Caco-2 (cell line): Measurements from ENCODE around the gene RIMS1. TPM values are rescaled to one million over a fixed set of nuclear protein-coding genes. Genes with fewer than 3 reads are reported as not detected.
"Not testable (repeated sequence)": the region's sequence is repeated elsewhere in the genome, so short reads cannot be mapped to it uniquely, and the experiment has no call there.

Experiments
- BruUV-seq: library from RNA; stranded (reverse); fragments of 400-500 nt; replicated peaks from 2 replicates; lab custom pipeline; 2021; lab: Mats Ljungman, UMichigan
- CTCF ChIA-PET: fragments of 300-600 bp; sonication (Branson Sonifier 250); formaldehyde crosslinking; loops from one replicate; lab custom pipeline; 2022; ENCODE audit warnings: antibody characterized with exemption; lab: Charles Lee
- POLR2A ChIA-PET: fragments of 300-600 bp; sonication (Branson Sonifier 250); formaldehyde crosslinking; loops from one replicate; lab custom pipeline; 2022; ENCODE audit warnings: antibody characterized with exemption; lab: Charles Lee
- DNase-seq, 2 experiments: peaks; one replicate each; pipeline versions ENCODE4 v3.0.0 to v3.0.0-alpha.2; 2020 to 2022
- H3K27me3 ChIP-seq: replicated peaks from 2 replicates; pipeline ENCODE4 v1.6.0; 2011; ENCODE audit warnings: low read length; ENCODE audit not compliant: control insufficient read depth, insufficient read depth
- H3K36me3 ChIP-seq: 2 replicates; pipeline ENCODE4 v1.5.1; 2011; ENCODE audit warnings: low read length; ENCODE audit not compliant: control insufficient read depth, insufficient read depth
- H3K4me1 ChIP-seq: fragments of 250-450 bp; sonication (Bioruptor Pico); 2 replicates; pipeline ENCODE4 v1.5.1; 2020; ENCODE audit warnings: mild to moderate bottlenecking
- H3K4me3 ChIP-seq: 2 replicates; pipeline ENCODE4 v1.5.1; 2011; ENCODE audit warnings: low read depth, mild to moderate bottlenecking, control low read depth, low read length
- H3K9me3 ChIP-seq: fragments of 250-450 bp; sonication (Bioruptor Pico); 2 replicates; pipeline ENCODE4 v1.5.1; 2020; ENCODE audit warnings: mild to moderate bottlenecking, moderate library complexity
- H3K27ac Mint-ChIP-seq: one replicate; pipeline ENCODE4 v1.8.0; 2022; ENCODE audit warnings: mixed read lengths; ENCODE audit not compliant: unreplicated experiment
- H3K27me3 Mint-ChIP-seq: one replicate; pipeline ENCODE4 v1.8.0; 2022; ENCODE audit warnings: mixed read lengths; ENCODE audit not compliant: insufficient read depth, unreplicated experiment
- H3K36me3 Mint-ChIP-seq: one replicate; pipeline ENCODE4 v1.8.0; 2022; ENCODE audit warnings: mild to moderate bottlenecking, mixed read lengths; ENCODE audit not compliant: insufficient read depth, unreplicated experiment
- H3K4me1 Mint-ChIP-seq: one replicate; pipeline ENCODE4 v1.8.0; 2022; ENCODE audit warnings: low read depth, mixed read lengths; ENCODE audit not compliant: unreplicated experiment
- H3K4me3 Mint-ChIP-seq: one replicate; pipeline ENCODE4 v1.8.0; 2022; ENCODE audit warnings: mild to moderate bottlenecking, moderate library complexity, mixed read lengths; ENCODE audit not compliant: unreplicated experiment
- H3K9me3 Mint-ChIP-seq: one replicate; pipeline ENCODE4 v1.8.0; 2022; ENCODE audit warnings: mixed read lengths; ENCODE audit not compliant: unreplicated experiment
- CTCF ChIP-seq, 2 experiments: fragments of 200-600 bp in 1 of 2; IDR thresholded peaks; 1 replicate in 1 of 2; 2 replicates in 1 of 2; pipeline versions ENCODE4 v1.5.1 to v1.8.0; 2011 to 2022; ENCODE audit warnings: antibody characterized with exemption in 1 of 2, control low read depth in 1 of 2, inconsistent platforms in 1 of 2, low read depth in 1 of 2, low read length in 1 of 2, mild to moderate bottlenecking in 1 of 2, moderate library complexity in 1 of 2; ENCODE audit not compliant: insufficient read depth in 1 of 2, severe bottlenecking in 1 of 2, unreplicated experiment in 1 of 2
- intact Hi-C: fragments of 100-400 bp; cut with micrococcal nuclease; formaldehyde crosslinking; loops from one replicate; pipeline ENCODE4 v1.10.0; 2022; ENCODE audit not compliant: unreplicated experiment
- total RNA-seq: library from RNA; stranded (reverse); gene quantifications from 2 replicates; pipeline ENCODE4 v1.2.3, GENCODE V29; 2022

Gene RIMS1
- total RNA-seq, 1 experiment from 2014 or later, result 3.4 TPM

- Mint-ChIP-seq H3K27ac (no peak overlapping the region), H3K9me3 (no peaks in the 10 kb centered on the region), H3K4me1 (no peaks in the 10 kb centered on the region), H3K36me3 (no peaks in the 10 kb centered on the region), H3K4me3 (no peak overlapping the region), H3K27me3 (no peaks in the 10 kb centered on the region)
- Histone ChIP-seq H3K4me3 (no peak overlapping the region), H3K27me3 (no peaks in the 10 kb centered on the region), H3K9me3 (no peaks in the 10 kb centered on the region), H3K36me3 (no peaks in the 10 kb centered on the region), H3K4me1 (no peaks in the 10 kb centered on the region)
- no peak for TF ChIP-seq CTCF (IDR thresholded peaks at IDR 0.05; ENCODE audit: insufficient read depth in 1 of 2, low read depth in 1 of 2, low read length in 1 of 2, severe bottlenecking in 1 of 2, unreplicated experiment in 1 of 2)
- intact Hi-C loops, result no loop called here
- ChIA-PET POLR2A (no interaction called here), CTCF (interaction anchor here (0.7 kb wide), 1 partner anchor 48 kb away, joined by 3 read pairs; no protein-coding TSS in a partner anchor)
- no peak for DNase-seq
- no TSS peak for BruUV-seq
Observed at GRCh38 chr6:71994705-71995271, 108.4 kb downstream of the RIMS1 start.

GRCh38 chr6:71997341-71997740 lies 111.0 kb downstream of the RIMS1 start:
- no peaks in the 10 kb centered on the region for H3K27me3 ChIP-seq
- no peaks in the 10 kb centered on the region for H3K9me3 Mint-ChIP-seq

GRCh38 chr6:72002415-72002814 lies 116.1 kb downstream of the RIMS1 start:
- Mint-ChIP-seq H3K9me3 (no peaks in the 10 kb centered on the region), H3K27me3 (no peaks in the 10 kb centered on the region), H3K4me3 (no peak overlapping the region), H3K4me1 (no peaks in the 10 kb centered on the region), H3K36me3 (no peaks in the 10 kb centered on the region), H3K27ac (no peak overlapping the region)
- DNase-seq, result no peak
- no TSS peak for BruUV-seq
- intact Hi-C loops, result no loop called here
- H3K9me3 ChIP-seq, result no peaks in the 10 kb centered on the region; the same call in 1 of the 2 replicates
- no peaks in the 10 kb centered on the region for H3K36me3 ChIP-seq
- POLR2A ChIA-PET, result no interaction called here
- CTCF ChIA-PET, result no interaction called here
- H3K27me3 ChIP-seq, result no peaks in the 10 kb centered on the region
- no peaks in the 10 kb centered on the region for H3K4me1 ChIP-seq
- H3K4me3 ChIP-seq, result no peak overlapping the region
- no peak for TF ChIP-seq CTCF (IDR thresholded peaks at IDR 0.05; ENCODE audit: insufficient read depth in 1 of 2, low read depth in 1 of 2, low read length in 1 of 2, severe bottlenecking in 1 of 2, unreplicated experiment in 1 of 2)

More at GRCh38 chr6:71997341-71997740, 111.0 kb downstream of the RIMS1 start:
- H3K4me3 ChIP-seq, result no peak overlapping the region
- no TSS peak for BruUV-seq
- POLR2A ChIA-PET, result no interaction called here
- no peak overlapping the region for H3K4me3 Mint-ChIP-seq
- H3K36me3 Mint-ChIP-seq, result no peaks in the 10 kb centered on the region
- no peaks in the 10 kb centered on the region for H3K4me1 ChIP-seq
- H3K36me3 ChIP-seq, result no peaks in the 10 kb centered on the region
- no peaks in the 10 kb centered on the region for H3K4me1 Mint-ChIP-seq
- CTCF ChIA-PET, result no interaction called here
- no peak for DNase-seq
- no peaks in the 10 kb centered on the region for H3K27me3 Mint-ChIP-seq
- no peaks in the 10 kb centered on the region; the same call in 1 of the 2 replicates for H3K9me3 ChIP-seq
- no peak for TF ChIP-seq CTCF (IDR thresholded peaks at IDR 0.05; ENCODE audit: insufficient read depth in 1 of 2, low read depth in 1 of 2, low read length in 1 of 2, severe bottlenecking in 1 of 2, unreplicated experiment in 1 of 2)
- H3K27ac Mint-ChIP-seq, result no peak overlapping the region
- intact Hi-C loops, result no loop called here

- H3K27ac Mint-ChIP-seq, H3K4me3 ChIP-seq, H3K36me3 Mint-ChIP-seq, H3K27me3 ChIP-seq, H3K9me3 ChIP-seq, intact Hi-C loops, H3K4me3 Mint-ChIP-seq, H3K4me1 ChIP-seq, CTCF ChIA-PET, H3K27me3 Mint-ChIP-seq, DNase-seq, H3K4me1 Mint-ChIP-seq, H3K36me3 ChIP-seq, BruUV-seq, POLR2A ChIA-PET: not testable (repeated sequence)
- H3K9me3 Mint-ChIP-seq, result peaks cover 13% of the 10 kb centered on the region
Observed at GRCh38 chr6:72006591-72006990, 120.2 kb downstream of the RIMS1 start.
